COLO829 (cell line): ENCODE measurements around the gene RREB1.
"Not testable (repeated sequence)": the region's sequence is repeated elsewhere in the genome, so short reads cannot be mapped to it uniquely, and the experiment has no call there.

ENCODE experiments used
- DNase-seq: peaks from one replicate; pipeline ENCODE4 v3.0.0; 2012; ENCODE audit warnings: low spot score

Gene RREB1

GRCh38 chr6:7144872-7145584 lies 37.3 kb downstream of the RREB1 start:
- DNase-seq, result no peak

- no peak for DNase-seq
Observed at GRCh38 chr6:7145585-7145884, 37.8 kb downstream of the RREB1 start.

GRCh38 chr6:7145885-7146828 lies 38.4 kb downstream of the RREB1 start:
- no peak for DNase-seq

GRCh38 chr6:7147051-7147671 lies 39.4 kb downstream of the RREB1 start:
- no peak for DNase-seq

- no peak for DNase-seq
Observed at GRCh38 chr6:7148100-7148822, 40.5 kb downstream of the RREB1 start.

- DNase-seq, result no peak
Observed at GRCh38 chr6:7150381-7151064, 42.8 kb downstream of the RREB1 start.

GRCh38 chr6:7151381-7151780 lies 43.6 kb downstream of the RREB1 start:
- peak; percentile 87 for DNase-seq

- DNase-seq, result no peak
Observed at GRCh38 chr6:7152462-7152861, 44.7 kb downstream of the RREB1 start.

GRCh38 chr6:7153789-7154188 lies 46.0 kb downstream of the RREB1 start:
- no peak for DNase-seq

- no peak for DNase-seq
Observed at GRCh38 chr6:7154341-7155139, 46.8 kb downstream of the RREB1 start.

GRCh38 chr6:7155871-7156579 lies 48.3 kb downstream of the RREB1 start:
- DNase-seq, result no peak

- DNase-seq, result no peak
Observed at GRCh38 chr6:7156643-7157278, 49.0 kb downstream of the RREB1 start.

- not testable (repeated sequence) for DNase-seq
Observed at GRCh38 chr6:7157307-7157706, 49.5 kb downstream of the RREB1 start.

GRCh38 chr6:7157752-7158616 lies 50.2 kb downstream of the RREB1 start:
- DNase-seq, result no peak

- no peak for DNase-seq
Observed at GRCh38 chr6:7159790-7160525, 52.2 kb downstream of the RREB1 start.

- DNase-seq, result no peak
Observed at GRCh38 chr6:7161253-7161623, 53.5 kb downstream of the RREB1 start.

- no peak for DNase-seq
Observed at GRCh38 chr6:7161845-7162244, 54.1 kb downstream of the RREB1 start.

- no peak for DNase-seq
Observed at GRCh38 chr6:7163661-7164071, 55.9 kb downstream of the RREB1 start.
